HG03039 (cell line): ENCODE data around the gene DKKL1.
"Not testable (repeated sequence)": the region's sequence is repeated elsewhere in the genome, so short reads cannot be mapped to it uniquely, and the experiment has no call there.

Experiments used
- ATAC-seq: cut with Tn5 transposase; IDR thresholded peaks from one replicate; pipeline ENCODE4 v1.9.1; 2021; ENCODE audit warnings: mild to moderate bottlenecking, moderate library complexity; ENCODE audit not compliant: unreplicated experiment

DKKL1 gene

GRCh38 chr19:49363268-49364082, at the start of gene DKKL1:
Gene DKKL1 (plus strand): TSS chr19:49363877. CDS start chr19:49363999, 122 bp downstream.
- no peak for ATAC-seq

- no peak for ATAC-seq
Observed at GRCh38 chr19:49315111-49315510, 48.6 kb upstream of the DKKL1 start.

GRCh38 chr19:49316284-49316683, 47.4 kb upstream of the DKKL1 start:
- no peak for ATAC-seq

GRCh38 chr19:49318296-49318695, 45.4 kb upstream of the DKKL1 start:
- ATAC-seq = no peak

- ATAC-seq = no peak
Observed at GRCh38 chr19:49324801-49325576, 38.7 kb upstream of the DKKL1 start, which contains the start of gene SLC6A16. Gene SLC6A16 (minus strand): TSS chr19:49325191. CDS start chr19:49311347, 13,844 bp downstream.

GRCh38 chr19:49325756-49326155, 37.9 kb upstream of the DKKL1 start:
- ATAC-seq = not testable (repeated sequence)

- no peak for ATAC-seq
Observed at GRCh38 chr19:49326165-49326704, 37.4 kb upstream of the DKKL1 start.

GRCh38 chr19:49327878-49328544, 35.7 kb upstream of the DKKL1 start:
- no peak for ATAC-seq

GRCh38 chr19:49328741-49329140, 34.9 kb upstream of the DKKL1 start:
- ATAC-seq = no peak

GRCh38 chr19:49331187-49331586, 32.5 kb upstream of the DKKL1 start:
- not testable (repeated sequence) for ATAC-seq

GRCh38 chr19:49331616-49332055, 32.0 kb upstream of the DKKL1 start:
- no peak for ATAC-seq

- not testable (repeated sequence) for ATAC-seq
Observed at GRCh38 chr19:49332691-49333417, 30.8 kb upstream of the DKKL1 start.

- ATAC-seq = no peak
Observed at GRCh38 chr19:49333418-49333805, 30.3 kb upstream of the DKKL1 start.

- peak; percentile 35 for ATAC-seq
Observed at GRCh38 chr19:49333811-49334288, 29.8 kb upstream of the DKKL1 start.

GRCh38 chr19:49335071-49335783, 28.4 kb upstream of the DKKL1 start, which contains the start of gene CD37:
Gene CD37 (plus strand): TSS chr19:49335406. CDS start chr19:49335541, 135 bp downstream.
- no peak for ATAC-seq

- no peak for ATAC-seq
Observed at GRCh38 chr19:49335784-49336481, 27.7 kb upstream of the DKKL1 start.

GRCh38 chr19:49336482-49337266, 27.0 kb upstream of the DKKL1 start:
- ATAC-seq = no peak
